GM18858 (cell line): ENCODE measurements around the gene DNAJA2.

Source experiments
- ATAC-seq: cut with Tn5 transposase; IDR thresholded peaks from one replicate; pipeline ENCODE4 v1.9.1; 2021; ENCODE audit not compliant: unreplicated experiment

The DNAJA2 gene

GRCh38 chr16:46906360-46907060 is 67.0 kb downstream of the DNAJA2 start:
- no peak for ATAC-seq
